Activated naive CD8-positive, alpha-beta T cell treated with anti-CD3 and anti-CD28 coated beads, Interleukin-2, amount 50 U/mL, for 16 hours (primary cell): ENCODE data around the gene BLOC1S5.
"Not testable (repeated sequence)": the region's sequence is repeated elsewhere in the genome, so short reads cannot be mapped to it uniquely, and the experiment has no call there.

Experiments
- DNase-seq: peaks from one replicate; pipeline ENCODE4 v3.0.0-alpha.2; 2020; ENCODE audit warnings: low read depth, low spot score

Gene BLOC1S5

DNA sequence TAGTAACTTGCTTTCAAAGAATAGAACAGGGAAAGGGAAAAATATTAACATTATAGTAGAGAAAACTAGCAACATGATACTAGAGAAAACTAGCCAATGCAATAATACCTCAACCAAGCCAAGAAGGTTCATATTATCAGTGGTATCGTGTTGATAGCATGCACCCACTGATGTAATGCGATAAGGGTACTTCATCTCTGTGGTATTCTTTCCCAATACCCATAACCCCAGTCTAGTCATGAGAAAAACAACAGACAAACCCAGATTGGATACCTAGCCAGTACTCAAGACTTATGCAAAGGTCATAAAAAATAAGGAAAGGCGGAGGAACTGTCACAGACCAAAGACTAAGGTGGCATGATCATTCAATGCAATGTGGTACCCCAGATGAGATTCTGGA is 21.0 kb downstream of the BLOC1S5 start:
- DNase-seq: no peak

DNA sequence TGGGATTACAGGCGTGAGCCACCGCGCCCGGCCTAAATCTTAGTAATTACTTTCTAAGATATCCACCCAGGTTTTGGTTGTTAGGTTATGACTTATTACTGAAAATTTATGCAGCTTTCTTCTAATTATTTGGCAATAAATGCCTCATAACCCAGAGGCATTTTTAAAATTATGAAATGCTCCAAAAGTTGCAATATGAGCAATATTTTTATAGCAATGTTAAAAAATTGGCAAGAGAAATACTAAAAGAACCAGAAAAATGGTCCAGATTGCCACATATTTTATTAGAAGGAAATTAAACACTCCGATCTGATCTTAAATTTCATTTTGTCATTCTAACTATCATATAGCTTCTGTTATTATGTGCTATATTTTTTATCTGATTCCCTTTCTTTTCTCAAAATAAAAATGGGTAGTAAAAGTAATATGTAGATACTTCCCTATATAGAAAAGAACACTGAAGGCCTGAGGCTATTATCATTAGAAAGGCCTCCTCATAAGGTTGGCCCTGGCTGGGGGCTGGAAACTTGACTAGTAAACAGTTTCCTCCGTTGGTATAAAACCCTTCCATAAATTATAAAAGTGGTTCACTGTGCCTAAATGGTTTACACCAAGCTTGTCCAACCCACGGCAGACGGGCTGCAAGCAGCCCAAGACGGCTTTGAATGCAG is 22.1 kb downstream of the BLOC1S5 start:
- DNase-seq: no peak

DNA sequence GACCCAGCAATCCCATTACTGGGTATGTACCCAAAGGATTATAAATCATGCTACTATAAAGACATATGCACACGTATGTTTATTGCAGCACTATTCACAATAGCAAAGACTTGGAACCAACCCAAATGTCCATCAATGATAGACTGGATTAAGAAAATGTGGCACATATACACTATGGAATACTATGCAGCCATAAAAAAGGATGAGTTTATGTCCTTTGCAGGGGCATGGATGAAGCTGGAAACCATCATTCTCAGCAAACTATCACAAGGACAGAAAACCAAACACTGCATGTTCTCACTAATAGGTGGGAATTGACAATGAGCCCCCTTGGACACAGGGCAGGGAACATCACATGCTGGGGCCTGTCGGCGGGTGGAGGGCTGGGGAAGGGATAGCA is 30.1 kb downstream of the BLOC1S5 start:
- not testable (repeated sequence) for DNase-seq

DNA sequence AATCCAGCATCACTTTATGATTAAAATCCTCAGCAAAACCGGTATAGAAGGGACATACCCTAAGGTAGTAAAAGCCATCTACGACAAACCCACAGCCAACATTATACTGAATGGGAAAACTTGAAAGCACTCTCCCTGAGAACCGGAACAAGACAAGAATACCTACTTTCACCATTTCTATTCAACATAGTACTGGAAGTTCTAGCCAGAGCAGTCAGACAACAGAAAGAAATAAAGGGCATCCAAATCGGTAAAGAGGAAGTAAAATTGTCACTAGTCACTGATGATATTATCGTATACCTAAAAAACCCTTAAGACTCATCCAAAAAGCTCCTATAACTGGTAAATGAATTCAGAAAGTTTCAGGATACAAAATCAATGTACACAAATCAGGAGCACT is 33.3 kb downstream of the BLOC1S5 start:
- no peak for DNase-seq

DNA sequence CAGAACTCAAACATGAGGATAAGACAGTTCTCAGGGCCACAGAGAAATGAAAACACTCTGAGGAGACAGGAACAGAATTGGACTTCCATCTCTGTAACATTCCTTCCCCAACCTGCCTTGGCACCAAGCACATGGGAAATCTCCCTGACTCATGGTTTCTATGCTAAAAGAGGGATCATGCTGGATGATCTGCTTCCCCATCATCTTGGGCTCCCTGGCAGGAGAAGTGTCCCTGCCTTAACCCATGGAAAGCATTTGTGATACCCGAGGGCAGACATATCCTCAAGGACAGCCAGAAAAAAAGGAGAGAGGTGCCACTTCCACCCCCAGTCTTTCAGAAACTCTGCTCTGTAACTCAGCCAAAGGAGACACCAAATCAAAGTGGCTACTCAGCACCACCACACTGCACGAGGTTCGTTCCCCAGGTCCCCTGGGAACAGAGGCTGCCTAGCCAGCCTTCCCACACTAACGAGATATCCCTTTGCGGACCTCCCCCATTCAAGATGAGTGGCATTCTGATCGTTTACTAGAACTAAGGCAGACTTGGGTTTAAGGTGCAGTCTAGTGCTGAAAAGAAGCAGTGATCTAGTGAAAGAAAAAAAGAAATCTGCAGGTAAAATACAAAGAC is 34.8 kb downstream of the BLOC1S5 start:
- DNase-seq: no peak

DNA sequence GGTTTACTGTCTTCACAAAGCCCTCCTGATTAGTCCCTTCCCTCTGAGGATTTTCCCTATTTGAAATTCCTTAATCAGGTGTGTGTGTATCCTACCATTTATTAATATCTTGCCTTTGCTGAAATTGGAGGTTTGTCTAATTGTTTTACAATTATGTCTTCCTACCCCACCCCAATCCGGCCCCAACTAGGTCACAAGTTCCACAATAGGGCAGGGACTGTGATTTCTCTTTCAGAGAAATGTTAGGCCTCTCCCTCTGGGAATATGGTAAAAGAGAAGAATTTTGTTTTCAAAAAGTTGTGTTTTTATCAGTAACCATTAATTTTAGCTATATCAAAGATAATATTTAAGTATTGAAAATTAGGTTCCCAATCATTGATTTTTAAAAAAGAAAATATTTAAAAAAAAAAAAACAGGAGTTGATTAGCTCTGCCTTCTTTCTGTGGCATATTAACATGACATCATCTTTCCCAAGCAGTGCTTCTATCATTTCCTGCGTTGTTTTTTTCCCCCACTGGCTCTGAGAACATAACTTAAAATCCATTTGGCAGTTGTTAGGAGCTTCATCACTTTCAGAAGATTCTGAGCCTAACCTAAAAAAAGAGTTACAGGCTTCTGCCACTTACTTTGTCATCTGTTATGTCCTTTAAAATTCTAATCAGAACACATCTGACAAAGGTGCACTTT is 36.1 kb downstream of the BLOC1S5 start:
- DNase-seq: no peak

DNA sequence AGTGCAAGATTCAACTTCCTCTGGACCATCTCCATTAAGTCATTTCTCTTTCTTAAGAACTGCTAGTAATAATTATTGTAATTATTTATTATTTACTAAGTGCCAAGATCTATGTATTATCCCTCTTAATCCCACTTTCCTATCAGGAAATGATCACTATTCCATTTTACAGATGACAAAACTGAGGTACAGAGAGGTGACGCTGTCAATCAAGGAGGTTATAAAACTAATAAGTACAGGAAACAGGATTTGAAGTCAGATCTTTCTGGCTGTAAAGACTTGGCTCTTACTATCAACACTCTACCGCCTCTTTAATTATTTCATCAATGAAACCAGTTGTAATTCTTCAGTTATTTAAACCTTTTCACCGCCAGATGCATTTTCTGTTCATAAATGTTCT is 37.4 kb downstream of the BLOC1S5 start:
- DNase-seq: no peak

DNA sequence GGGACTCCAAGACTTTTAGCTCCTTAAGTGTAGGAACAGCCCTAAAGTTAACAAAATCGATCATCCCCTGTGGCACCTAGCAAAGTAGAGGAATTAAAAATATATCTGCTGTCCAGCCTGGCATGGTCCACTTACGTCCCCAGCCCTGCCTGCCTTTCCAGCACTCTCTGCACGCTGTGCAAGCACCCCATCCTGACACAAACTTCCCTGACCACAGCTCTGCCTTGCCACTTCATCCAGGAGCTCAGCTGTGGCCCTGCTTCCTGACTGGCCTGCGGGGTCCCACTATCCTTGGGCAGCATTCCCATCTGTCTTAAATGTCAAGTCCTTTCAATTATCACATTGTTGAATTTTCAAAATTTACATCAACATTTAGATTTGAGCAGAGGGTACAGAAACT is 39.0 kb downstream of the BLOC1S5 start:
- DNase-seq: no peak

DNA sequence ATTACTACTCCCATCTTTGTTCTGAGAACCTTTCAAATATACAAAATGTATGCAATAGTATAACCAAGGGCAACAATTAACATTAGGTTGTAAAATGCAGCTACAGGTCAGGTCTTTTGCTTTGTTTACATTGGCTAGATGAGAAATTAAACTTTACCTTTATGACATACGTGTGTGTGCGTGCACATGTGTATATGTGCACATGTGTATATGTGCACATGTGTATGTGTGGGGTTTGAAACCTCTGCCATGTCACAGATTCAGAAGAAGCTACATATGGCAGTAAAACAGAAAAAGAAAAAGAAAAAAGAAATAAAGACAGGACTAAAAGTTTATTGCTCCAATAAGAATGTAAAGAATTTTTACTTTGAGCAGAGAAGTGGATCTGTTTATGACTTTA is 40.6 kb downstream of the BLOC1S5 start:
- no peak for DNase-seq

DNA sequence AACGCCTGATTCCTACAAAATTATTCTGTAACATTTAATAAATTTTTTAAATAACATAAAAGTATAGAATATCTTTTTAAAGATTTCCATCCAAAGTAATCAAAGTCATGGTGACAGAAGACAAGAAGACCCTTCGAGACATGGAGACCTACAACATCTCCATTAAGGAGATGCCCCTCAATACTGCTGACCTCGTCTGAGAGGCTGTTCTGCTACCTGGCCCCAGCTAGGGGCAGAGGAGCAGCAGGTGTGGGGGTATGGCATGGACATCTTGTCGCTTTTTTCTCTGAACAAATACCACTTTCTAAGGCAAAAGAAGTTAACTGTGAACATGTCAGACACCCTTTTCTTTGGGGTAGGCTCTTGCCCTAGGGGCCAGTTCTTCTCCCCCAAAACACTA is 44.1 kb downstream of the BLOC1S5 start:
- DNase-seq: no peak

DNA sequence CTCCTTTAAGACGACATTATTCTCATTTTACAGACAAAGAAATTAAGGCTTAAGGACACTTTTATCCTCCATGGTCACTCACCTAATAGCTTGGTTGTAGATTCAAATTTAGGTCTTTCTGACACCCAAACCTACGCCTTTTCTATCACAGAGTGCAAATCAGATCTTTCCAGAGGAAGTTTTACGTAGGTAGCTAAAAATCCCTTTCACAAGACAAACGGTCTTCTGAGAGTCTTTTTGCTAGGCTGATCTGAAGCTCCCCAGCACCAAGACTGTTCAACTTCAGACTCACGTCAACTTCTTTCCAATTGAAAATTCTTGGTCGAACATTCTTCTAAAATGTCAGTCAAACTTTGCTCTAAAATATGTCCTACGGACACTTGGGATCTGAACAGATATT is 46.5 kb downstream of the BLOC1S5 start:
- no peak for DNase-seq

DNA sequence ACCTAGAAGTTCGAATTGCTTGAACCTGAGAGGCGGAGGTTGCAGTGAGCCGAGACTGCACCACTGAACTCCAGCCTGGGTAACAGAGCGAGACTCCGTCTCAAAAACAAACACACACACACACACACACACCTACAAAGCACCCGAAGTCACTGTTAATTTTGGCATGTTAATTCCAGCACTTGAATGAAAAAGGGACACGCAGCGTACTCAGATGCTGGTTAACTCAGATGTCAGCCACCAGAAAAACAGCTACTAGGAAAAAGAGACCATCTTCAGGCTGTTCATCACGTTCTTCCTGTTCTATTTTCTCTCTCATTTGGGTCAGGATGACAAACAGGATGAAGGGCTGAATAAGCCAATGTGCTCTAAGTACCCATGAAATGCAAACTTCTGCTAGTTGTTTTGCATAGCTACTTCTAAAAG is 46.9 kb downstream of the BLOC1S5 start:
- DNase-seq: no peak

DNA sequence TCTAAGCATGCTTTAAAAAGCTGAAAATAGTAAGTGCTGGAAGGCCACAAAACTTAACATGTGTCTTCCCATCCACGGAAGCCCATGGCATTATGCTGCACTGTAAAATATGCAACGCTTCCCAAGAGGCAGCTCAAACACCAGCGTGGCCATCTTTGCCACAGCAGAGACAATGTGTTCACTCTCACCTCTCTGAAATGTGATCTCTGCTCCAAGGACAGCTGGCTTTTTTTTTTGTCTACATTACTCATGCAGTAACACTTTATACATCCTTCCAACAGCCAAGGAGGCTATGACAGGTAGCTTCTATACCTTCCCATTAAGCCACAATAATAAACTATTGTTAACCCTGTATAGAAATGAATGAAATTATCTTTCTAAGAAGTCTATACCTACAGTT is 49.2 kb downstream of the BLOC1S5 start:
- no peak for DNase-seq

DNA sequence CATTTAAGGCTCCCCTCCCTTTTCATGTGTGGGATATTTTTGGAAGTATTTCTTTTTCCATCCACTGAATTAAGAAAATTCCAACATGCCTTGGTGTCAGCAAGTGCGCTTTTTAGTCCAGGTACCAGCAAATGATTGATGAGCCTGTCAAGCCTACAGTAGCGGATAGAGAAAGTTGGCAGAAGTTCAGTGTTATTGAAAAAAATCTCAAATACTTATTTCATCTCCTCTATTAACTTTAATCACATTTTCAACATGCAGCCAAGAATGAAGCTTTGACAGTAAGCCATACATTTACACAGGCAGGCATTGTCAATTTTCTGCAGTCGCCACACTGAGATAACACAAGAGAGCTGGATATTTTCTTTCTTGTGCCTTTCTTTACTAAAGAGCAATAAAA is 50.4 kb downstream of the BLOC1S5 start:
- no peak for DNase-seq

DNA sequence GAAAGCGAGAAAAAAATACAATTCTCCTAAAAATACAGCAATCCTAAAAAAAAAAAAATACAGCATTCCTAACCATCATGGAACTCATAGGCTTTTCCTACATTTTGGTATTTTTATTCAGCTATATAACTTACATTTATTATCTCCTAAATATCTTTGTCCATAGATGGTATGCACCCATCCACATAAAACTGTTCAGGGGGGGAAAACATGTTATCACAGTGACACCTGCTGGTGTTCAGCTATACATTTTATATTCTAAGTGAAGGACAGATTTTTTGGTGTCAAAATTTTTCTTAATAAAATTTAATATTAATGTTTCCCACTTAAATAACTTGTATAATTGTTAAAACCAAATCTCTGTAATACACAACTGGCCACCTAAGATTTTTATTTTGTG is 58.0 kb downstream of the BLOC1S5 start:
- no peak for DNase-seq

DNA sequence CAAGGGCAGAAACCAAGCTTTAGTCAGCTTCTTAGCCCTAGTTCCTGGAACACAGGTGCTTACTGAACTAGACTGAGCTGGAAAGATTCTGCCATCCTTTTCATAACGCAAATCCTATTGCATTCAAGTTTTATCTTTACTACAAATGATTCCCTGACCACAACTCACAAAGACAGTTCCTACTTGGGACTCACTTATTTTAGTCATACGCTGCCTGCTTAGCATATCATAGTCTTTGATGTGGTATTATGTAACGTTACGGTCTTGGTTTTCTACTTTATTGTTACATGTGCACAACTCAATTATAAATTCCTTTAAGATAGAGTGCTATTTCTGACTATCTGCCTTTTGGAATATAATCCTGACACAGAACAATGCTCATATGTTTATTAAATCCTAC is 59.1 kb downstream of the BLOC1S5 start:
- DNase-seq: no peak

DNA sequence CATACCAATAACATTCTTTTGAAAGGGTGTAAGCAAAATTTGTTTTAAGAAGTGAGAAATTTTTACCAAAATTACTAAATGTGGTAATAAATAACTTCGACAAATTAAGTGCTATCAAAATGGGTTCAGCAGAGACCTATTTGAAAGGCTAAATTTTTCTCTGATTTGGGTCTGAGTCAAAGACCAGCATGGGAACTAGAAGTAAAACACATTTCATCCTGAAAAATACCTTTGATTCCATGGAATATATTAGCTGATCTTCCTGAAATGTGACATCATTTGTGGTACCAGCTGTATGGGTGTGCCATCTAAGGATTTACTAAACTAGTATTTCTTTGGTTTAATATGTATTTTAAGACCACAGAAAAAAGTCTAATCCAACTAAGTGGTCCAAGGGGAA is 63.6 kb downstream of the BLOC1S5 start:
- no peak for DNase-seq

DNA sequence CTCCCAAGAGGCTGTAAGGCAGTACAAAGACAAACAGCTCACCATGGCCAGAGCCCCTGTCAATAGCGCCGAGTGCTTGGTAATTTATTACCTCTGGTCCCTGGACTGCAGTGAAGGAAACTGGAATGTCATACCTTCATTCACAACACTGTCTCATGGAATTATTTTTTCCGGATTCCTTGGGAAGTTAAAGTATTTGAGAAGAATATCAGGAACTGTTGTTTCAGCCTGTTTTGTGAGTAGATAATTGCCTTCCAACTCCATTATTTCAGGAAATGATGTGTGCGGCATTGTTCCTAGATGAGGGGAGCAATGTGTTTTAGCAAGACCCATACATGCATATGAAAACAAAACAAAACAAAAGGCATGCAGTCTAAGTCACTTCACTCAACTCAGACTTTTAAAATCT is 64.0 kb downstream of the BLOC1S5 start:
- no peak for DNase-seq

DNA sequence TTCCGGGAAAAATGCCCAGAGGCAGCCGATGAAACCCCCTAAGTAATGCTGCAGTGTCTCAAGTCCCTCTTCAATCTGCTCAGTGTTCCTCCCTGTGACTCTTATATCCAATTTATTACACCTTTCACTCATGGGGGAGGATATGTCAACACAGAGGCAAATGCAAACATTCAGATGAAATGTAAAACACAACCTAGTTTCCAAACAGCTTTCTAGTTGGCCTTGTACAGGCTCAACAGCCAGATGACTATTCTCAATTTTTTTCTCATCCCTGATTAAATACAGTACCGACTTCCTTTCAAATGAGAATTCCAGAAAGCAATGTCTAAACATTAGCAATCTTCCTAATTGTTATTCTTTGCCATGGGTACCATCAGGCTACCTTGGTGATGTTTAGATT is 65.0 kb downstream of the BLOC1S5 start:
- no peak for DNase-seq

DNA sequence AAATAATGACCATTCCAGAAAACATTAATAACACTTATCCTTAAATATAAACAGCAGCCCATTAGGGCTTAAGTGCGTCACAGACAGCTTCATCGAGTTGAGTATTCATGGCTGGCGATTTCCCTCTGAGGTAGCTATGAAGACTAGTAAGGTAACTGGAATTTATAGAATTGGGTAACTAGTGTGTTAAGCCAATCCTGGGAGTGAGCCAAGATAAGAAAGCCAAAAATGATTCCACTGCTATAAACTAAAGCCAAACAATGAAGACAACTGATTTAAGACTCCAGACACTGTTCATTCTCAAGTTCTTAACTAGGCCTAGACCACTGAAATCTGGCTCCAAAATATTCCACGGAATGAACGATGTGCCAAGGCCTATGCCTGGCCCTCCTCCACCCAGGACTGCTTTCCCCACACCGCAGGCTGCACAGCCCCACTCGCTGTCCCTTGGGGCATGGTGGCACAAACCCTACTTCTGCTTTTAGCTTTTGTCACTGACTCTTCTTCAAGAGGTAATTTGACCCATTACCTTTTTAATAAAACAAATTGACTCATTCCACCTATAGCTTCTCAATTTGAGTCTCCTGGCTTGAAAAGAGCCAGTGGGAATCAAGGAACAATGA is 66.0 kb downstream of the BLOC1S5 start:
- DNase-seq: no peak

DNA sequence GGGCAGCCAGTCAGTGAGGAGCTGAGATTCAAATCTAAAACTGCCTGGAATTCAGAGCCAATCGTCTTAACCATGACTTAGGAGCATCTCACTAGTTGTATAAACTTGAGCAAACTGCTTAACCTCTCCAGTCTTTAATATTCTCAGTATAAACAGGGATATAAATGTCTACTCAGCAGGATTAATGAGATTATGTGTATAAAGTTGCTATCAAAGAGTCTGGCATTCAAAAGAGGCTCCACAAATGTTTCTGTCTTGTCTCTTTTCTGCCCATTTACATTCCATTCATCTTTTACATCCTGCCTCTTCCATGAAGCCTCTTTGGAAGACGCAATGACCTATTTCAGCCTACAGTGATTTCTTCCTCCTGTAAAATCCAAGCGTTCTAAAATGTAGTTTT is 66.9 kb downstream of the BLOC1S5 start:
- no peak for DNase-seq

DNA sequence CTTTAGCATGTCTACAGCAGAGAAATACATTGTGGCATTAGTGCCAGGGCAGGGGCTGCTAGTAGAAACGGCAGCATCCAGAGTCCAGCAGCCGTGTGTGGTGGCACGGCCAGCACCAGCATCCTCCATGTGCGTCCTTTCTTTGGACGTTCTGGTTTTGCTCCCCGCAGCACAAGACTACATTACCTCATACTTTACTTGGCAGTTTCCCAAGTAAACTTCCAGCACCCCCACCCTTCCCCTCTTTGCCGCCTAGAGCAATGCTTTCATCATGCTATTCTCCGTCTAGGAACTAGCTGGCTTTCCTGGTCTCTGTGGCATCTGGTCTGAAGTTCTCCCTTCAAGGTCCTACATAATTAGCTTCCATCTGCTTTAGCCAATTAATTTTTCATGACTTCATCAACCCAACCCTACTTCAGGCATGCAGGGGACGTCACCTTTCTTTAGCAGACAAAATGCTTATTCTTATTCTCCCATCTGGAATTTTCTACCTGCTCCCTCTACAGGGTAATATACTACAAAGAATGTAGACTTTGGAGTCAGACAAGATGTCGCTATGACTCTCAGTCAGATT is 67.6 kb downstream of the BLOC1S5 start:
- no peak for DNase-seq
